ENCODE data around the gene CACNG7.

Gene CACNG7

GRCh38 chr19:53983457-53984289, 74.6 kb downstream of the CACNG7 start:
- no peak for DNase-seq (ENCODE audit: low read depth)

GRCh38 chr19:53985863-53986262, 76.8 kb downstream of the CACNG7 start:
- DNase-seq (ENCODE audit: low read depth): no peak

- DNase-seq (ENCODE audit: low read depth): no peak
These were observed 79.9 kb downstream of the CACNG7 start for GRCh38 chr19:53988981-53989380.

GRCh38 chr19:53989600-53990533, 80.8 kb downstream of the CACNG7 start:
- no peak for DNase-seq (ENCODE audit: low read depth)

GRCh38 chr19:53991224-53992113, 82.4 kb downstream of the CACNG7 start, which contains the start of gene CACNG6:
TSS of gene CACNG6 (plus strand) at chr19:53991637. CDS start at chr19:53992878, 1,241 bp downstream.
- DNase-seq (ENCODE audit: low read depth): no peak

- DNase-seq (ENCODE audit: low read depth): no peak
These were observed 83.1 kb downstream of the CACNG7 start for GRCh38 chr19:53992211-53992610.

GRCh38 chr19:53992815-53993214, 83.7 kb downstream of the CACNG7 start:
- DNase-seq (ENCODE audit: low read depth): no peak

- DNase-seq (ENCODE audit: low read depth): no peak
These were observed 84.4 kb downstream of the CACNG7 start for GRCh38 chr19:53993448-53993847.
